ENCODE measurements around the gene MAPK9. TPM values are rescaled to one million over a fixed set of nuclear protein-coding genes. Genes with fewer than 3 reads are reported as not detected.
A peak's percentile ranks its signal among the peaks of the same experiment; 100 is the strongest.
"Not testable (repeated sequence)": the region's sequence is repeated elsewhere in the genome, so short reads cannot be mapped to it uniquely, and the experiment has no call there.

Gene MAPK9
- total and polyA plus RNA-seq, 7 experiments from 2014 or later, result 14.7 to 41.4 (median 30.4) TPM

DNA sequence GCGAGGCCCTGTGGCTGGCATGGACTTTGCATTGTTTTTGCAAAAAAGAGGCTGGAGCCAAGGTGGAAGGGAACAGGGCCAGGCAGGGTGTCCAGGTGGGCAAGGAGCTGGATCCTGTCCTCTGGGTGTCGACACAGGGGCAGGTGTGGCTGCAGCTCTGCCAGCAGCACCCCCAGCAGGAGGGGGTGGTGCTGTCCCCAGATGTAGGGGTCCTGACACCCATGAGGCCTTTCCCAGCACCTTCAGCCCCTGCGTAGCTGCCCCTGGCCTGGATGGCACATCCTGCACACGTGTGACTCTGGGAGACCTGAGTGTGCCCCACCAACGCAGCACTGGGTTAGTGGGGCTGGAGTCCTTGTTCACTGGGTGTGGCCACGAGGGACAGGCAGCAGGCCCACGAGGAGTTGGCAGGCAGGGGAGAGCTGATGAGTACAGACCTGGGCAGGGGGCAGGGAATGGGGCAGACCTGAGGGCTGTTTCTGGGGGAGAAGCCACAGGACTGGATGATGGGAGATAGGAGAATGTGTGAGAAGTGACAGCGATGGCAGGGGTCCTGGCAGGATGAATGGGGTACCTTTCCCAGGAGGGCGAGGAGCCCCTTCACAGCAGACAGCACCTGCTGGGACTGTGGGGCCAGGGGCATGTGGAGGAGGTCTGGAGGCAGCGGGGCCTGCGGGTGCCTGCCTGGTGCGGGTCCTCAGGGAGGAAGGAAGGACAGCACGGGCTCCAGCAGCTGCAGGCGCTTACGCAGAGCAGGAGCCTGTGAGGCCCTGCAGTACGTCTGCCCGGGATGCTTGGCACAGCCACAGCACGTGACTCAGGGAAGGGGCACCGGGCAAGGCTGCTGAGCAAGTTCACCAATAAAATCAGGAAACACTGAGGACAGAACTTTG, 79.3 kb downstream of the MAPK9 start:
- Mint-ChIP-seq H3K4me3 (no peak overlapping the region), H3K4me1 (peaks cover 5 to 14% (median 7%) of the 10 kb centered on the region in 7 donors), H3K27ac (no peak overlapping the region), H3K9me3 (peaks cover 0 to 31% (median 12%) of the 10 kb centered on the region in 11 donors), H3K27me3 (peaks cover 20 to 34% (median 30%) of the 10 kb centered on the region in 5 donors), H3K36me3 (peaks cover 0 to 3% (median 0%) of the 10 kb centered on the region in 5 donors)
- no peak overlapping the region for H3K27ac ChIP-seq (ENCODE audit: low read depth, low read length)
- peaks cover 0 to 27% (median 0%) of the 10 kb centered on the region in 3 experiments for H3K9me3 ChIP-seq (ENCODE audit: control insufficient read depth in 2 of 3, low read length in 3 of 3)
- DNase-seq (no peak), ATAC-seq (no peak)
- POLR2A ChIA-PET, result no interaction called here
- peaks cover 0 to 7% of the 10 kb centered on the region in 2 donors for H3K27me3 ChIP-seq (ENCODE audit: control insufficient read depth in 2 of 2, insufficient read depth in 2 of 2, low read length in 2 of 2)
- H3K4me1 ChIP-seq (ENCODE audit: control insufficient read depth in 2 of 2, insufficient read depth in 2 of 2, low read length in 2 of 2), result no peaks in the 10 kb centered on the region
- CTCF ChIA-PET, result interaction anchor here (0.6 kb wide), 1 partner anchor 103 kb away, joined by 4 read pairs; no protein-coding TSS in a partner anchor
- H3K36me3 ChIP-seq (ENCODE audit: control insufficient read depth in 2 of 3, insufficient read depth in 3 of 3, low read length in 3 of 3), result no peaks in the 10 kb centered on the region
- H3K4me3 ChIP-seq (ENCODE audit: low read length), result no peak overlapping the region
- intact Hi-C loops (cut with micrococcal nuclease), result no loop called here

DNA sequence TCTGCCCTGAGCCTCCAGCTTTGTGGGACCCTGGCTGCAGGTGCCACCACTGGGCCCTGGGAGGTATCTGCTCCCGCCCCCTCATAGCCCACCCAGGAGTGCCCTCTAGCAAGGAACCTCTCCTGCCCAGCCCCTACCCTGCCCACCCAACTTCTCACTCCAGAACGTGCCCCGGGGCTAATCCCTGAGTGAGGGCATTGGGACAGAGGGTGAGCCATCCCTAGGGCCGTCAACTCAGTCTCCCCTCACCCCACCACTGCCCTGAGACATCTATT, 80.2 kb downstream of the MAPK9 start:
- intact Hi-C loops (cut with micrococcal nuclease), result no loop called here
- no peak for DNase-seq
- Histone ChIP-seq H3K36me3 (ENCODE audit: control insufficient read depth in 2 of 3, insufficient read depth in 3 of 3, low read length in 3 of 3) (no peaks in the 10 kb centered on the region), H3K4me1 (ENCODE audit: control insufficient read depth in 2 of 2, insufficient read depth in 2 of 2, low read length in 2 of 2) (no peaks in the 10 kb centered on the region), H3K4me3 (ENCODE audit: low read length) (no peak overlapping the region), H3K27me3 (ENCODE audit: control insufficient read depth in 2 of 2, insufficient read depth in 2 of 2, low read length in 2 of 2) (peaks cover 0 to 7% of the 10 kb centered on the region in 2 donors), H3K27ac (ENCODE audit: low read depth, low read length) (no peak overlapping the region), H3K9me3 (ENCODE audit: control insufficient read depth in 2 of 3, low read length in 3 of 3) (peaks cover 0 to 23% (median 0%) of the 10 kb centered on the region in 3 experiments)
- Mint-ChIP-seq H3K9me3 (peaks cover 0 to 25% (median 12%) of the 10 kb centered on the region in 11 donors), H3K27ac (no peak overlapping the region), H3K4me3 (no peak overlapping the region), H3K27me3 (peaks cover 26 to 40% (median 35%) of the 10 kb centered on the region in 5 donors), H3K4me1 (peaks cover 5 to 14% (median 9%) of the 10 kb centered on the region in 7 donors), H3K36me3 (peaks cover 0 to 3% (median 0%) of the 10 kb centered on the region in 5 donors)
- ChIA-PET CTCF (interaction anchor here (0.6 kb wide), 1 partner anchor 104 kb away, joined by 4 read pairs; no protein-coding TSS in a partner anchor), POLR2A (no interaction called here)
- ATAC-seq, result no peak

DNA sequence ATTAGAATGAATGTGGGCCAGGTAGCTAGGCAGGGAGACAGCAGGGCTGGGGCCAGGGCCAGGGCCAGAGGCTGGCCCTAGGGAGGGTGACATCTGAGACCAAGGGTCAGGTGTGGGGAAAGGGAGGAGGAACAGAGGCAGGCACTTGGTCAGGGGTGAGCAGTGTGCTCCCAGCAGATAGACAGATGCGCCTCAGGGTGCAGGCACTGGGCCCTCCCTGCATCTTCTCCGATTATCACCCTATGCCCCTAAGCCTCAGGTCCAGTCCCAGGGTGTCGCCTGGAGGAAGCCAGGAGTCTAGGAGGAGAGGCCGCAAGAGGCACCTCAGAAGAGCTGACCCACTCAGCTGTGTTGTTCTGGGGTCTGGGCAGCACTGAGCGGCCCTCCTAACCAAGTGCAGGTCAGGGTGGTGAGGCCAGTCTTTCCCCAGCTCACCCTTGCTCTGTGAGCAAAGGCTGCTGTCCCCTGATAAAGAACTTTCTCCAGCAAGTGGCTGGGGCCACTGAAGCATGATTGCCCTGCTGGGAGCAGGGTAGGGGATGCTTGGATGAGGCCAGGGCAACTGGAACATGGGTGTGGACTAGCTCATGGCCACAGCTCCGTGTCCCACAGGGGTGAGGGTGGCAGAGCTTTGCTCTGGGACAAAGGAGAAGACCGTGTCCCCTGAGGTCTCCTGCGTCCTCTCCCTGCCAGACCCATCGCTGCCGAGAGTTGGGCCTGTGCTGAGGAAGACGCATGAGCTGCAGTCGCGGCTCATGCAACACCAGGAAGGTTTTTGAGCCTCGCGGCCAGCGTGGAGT, 80.7 kb downstream of the MAPK9 start:
- ChIA-PET POLR2A (no interaction called here), CTCF (no interaction called here)
- H3K9me3 Mint-ChIP-seq, result peaks cover 0 to 22% (median 11%) of the 10 kb centered on the region in 11 donors
- H3K4me1 Mint-ChIP-seq, result peaks cover 5 to 14% (median 9%) of the 10 kb centered on the region in 7 donors
- H3K4me1 ChIP-seq (ENCODE audit: control insufficient read depth in 2 of 2, insufficient read depth in 2 of 2, low read length in 2 of 2), result no peaks in the 10 kb centered on the region
- H3K27me3 ChIP-seq (ENCODE audit: control insufficient read depth in 2 of 2, insufficient read depth in 2 of 2, low read length in 2 of 2), result peaks cover 0 to 7% of the 10 kb centered on the region in 2 donors
- H3K4me3 Mint-ChIP-seq, result peak overlapping the region in 1 of 10 donors; percentile 20
- H3K36me3 Mint-ChIP-seq, result peaks cover 0 to 3% (median 0%) of the 10 kb centered on the region in 5 donors
- no peaks in the 10 kb centered on the region for H3K36me3 ChIP-seq (ENCODE audit: control insufficient read depth in 2 of 3, insufficient read depth in 3 of 3, low read length in 3 of 3)
- DNase-seq (no peak), ATAC-seq (no peak)
- peaks cover 0 to 17% (median 0%) of the 10 kb centered on the region in 3 experiments for H3K9me3 ChIP-seq (ENCODE audit: control insufficient read depth in 2 of 3, low read length in 3 of 3)
- intact Hi-C loops (cut with micrococcal nuclease), result no loop called here
- H3K27ac ChIP-seq (ENCODE audit: low read depth, low read length), result no peak overlapping the region
- H3K27me3 Mint-ChIP-seq, result peaks cover 30 to 43% (median 38%) of the 10 kb centered on the region in 5 donors
- H3K27ac Mint-ChIP-seq, result no peak overlapping the region
- H3K4me3 ChIP-seq (ENCODE audit: low read length), result no peak overlapping the region

DNA sequence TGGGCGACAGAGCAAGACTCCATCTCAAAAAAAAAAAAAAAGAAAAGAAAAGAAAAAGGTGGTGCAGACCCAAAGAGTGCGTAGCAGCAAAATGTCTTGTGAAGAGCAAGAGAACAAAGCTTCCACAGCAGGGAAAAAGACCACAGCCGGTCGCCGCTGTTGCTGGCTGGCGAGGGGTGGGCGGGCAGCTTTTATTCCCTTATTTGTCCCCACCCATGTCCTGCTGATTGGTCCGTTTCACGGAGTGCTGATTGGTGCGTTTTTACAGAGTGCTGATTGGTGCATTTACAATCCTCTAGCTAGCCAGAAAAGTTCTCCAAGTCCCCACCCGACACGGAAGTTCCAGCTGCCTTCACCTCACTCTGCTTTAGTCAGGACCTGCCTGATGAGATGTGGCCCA, 81.8 kb downstream of the MAPK9 start:
- H3K27me3 Mint-ChIP-seq, result peaks cover 34 to 52% (median 42%) of the 10 kb centered on the region in 5 donors

DNA sequence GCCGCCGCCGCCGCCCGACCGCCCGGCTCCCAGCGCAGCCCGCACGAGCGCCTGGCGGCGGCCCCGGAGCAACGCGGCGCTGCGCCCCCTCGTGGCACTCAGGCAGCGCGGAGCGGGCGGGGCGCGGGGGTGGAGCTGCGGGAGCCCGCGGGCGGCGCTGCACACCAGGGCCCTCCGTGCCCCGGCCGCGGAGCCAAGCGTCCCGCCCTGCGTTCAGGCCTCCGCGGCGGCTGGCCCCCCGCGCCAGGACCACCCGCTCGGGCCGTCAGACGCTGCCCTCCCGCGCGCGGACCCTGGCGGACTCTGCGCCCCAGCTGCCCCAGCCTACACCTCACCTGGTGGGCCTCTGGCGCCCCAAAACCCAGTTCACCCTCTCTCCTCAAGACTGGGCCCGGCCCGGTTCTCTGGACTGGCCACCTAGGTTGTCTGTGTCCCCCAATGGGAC, 82.7 kb downstream of the MAPK9 start, which contains the start of gene RASGEF1C:
TSS of gene RASGEF1C (minus strand) at position 75 of the 445 bp plus-strand sequence. CDS start 71,159 bp downstream, outside the sequence.
- DNase-seq, result peak; percentile 26 to 82 (median 56)
- H3K9me3 Mint-ChIP-seq, result peaks cover 0 to 10% (median 6%) of the 10 kb centered on the region in 11 donors
- intact Hi-C loops (cut with micrococcal nuclease), result loop anchor here in 1 of 2 donors (10.0 kb wide), 1 partner anchor 84 kb away; no protein-coding TSS in a partner anchor
- Histone ChIP-seq H3K4me1 (ENCODE audit: control insufficient read depth in 2 of 2, insufficient read depth in 2 of 2, low read length in 2 of 2) (no peaks in the 10 kb centered on the region), H3K36me3 (ENCODE audit: control insufficient read depth in 2 of 3, insufficient read depth in 3 of 3, low read length in 3 of 3) (no peaks in the 10 kb centered on the region), H3K27ac (ENCODE audit: low read depth, low read length) (no peak within 1 kb of the TSS), H3K9me3 (ENCODE audit: control insufficient read depth in 2 of 3, low read length in 3 of 3) (no peaks in the 10 kb centered on the region), H3K4me3 (ENCODE audit: low read length) (no peak within 1 kb of the TSS), H3K27me3 (ENCODE audit: control insufficient read depth in 2 of 2, insufficient read depth in 2 of 2, low read length in 2 of 2) (peaks cover 0 to 7% of the 10 kb centered on the region in 2 donors)
- ChIA-PET CTCF (no interaction called here), POLR2A (no interaction called here)
- peak within 1 kb of the TSS; percentile 46 to 87 (median 62) for H3K4me3 Mint-ChIP-seq
- peak within 1 kb of the TSS in 1 of 9 donors; percentile 52 for H3K27ac Mint-ChIP-seq
- H3K36me3 Mint-ChIP-seq, result peaks cover 0 to 3% (median 0%) of the 10 kb centered on the region in 5 donors
- peaks cover 34 to 61% (median 48%) of the 10 kb centered on the region in 5 donors for H3K27me3 Mint-ChIP-seq
- ATAC-seq, result peak; percentile 94
- peaks cover 5 to 14% (median 9%) of the 10 kb centered on the region in 7 donors for H3K4me1 Mint-ChIP-seq

More for the DNA sequence above, 81.8 kb downstream of the MAPK9 start:
- H3K9me3 ChIP-seq (ENCODE audit: control insufficient read depth in 2 of 3, low read length in 3 of 3); H3K4me3 ChIP-seq (ENCODE audit: low read length); intact Hi-C loops (cut with micrococcal nuclease); H3K27ac ChIP-seq (ENCODE audit: low read depth, low read length); POLR2A ChIA-PET; H3K36me3 Mint-ChIP-seq; H3K27me3 ChIP-seq (ENCODE audit: control insufficient read depth in 2 of 2, insufficient read depth in 2 of 2, low read length in 2 of 2); H3K36me3 ChIP-seq (ENCODE audit: control insufficient read depth in 2 of 3, insufficient read depth in 3 of 3, low read length in 3 of 3); ATAC-seq; DNase-seq; H3K27ac Mint-ChIP-seq; CTCF ChIA-PET; H3K4me1 ChIP-seq (ENCODE audit: control insufficient read depth in 2 of 2, insufficient read depth in 2 of 2, low read length in 2 of 2): not testable (repeated sequence)
- peak overlapping the region in 7 of 10 donors; percentile 16 to 63 (median 51) for H3K4me3 Mint-ChIP-seq
- H3K4me1 Mint-ChIP-seq, result peaks cover 5 to 14% (median 9%) of the 10 kb centered on the region in 7 donors
- H3K9me3 Mint-ChIP-seq, result peaks cover 0 to 11% (median 7%) of the 10 kb centered on the region in 11 donors

DNA sequence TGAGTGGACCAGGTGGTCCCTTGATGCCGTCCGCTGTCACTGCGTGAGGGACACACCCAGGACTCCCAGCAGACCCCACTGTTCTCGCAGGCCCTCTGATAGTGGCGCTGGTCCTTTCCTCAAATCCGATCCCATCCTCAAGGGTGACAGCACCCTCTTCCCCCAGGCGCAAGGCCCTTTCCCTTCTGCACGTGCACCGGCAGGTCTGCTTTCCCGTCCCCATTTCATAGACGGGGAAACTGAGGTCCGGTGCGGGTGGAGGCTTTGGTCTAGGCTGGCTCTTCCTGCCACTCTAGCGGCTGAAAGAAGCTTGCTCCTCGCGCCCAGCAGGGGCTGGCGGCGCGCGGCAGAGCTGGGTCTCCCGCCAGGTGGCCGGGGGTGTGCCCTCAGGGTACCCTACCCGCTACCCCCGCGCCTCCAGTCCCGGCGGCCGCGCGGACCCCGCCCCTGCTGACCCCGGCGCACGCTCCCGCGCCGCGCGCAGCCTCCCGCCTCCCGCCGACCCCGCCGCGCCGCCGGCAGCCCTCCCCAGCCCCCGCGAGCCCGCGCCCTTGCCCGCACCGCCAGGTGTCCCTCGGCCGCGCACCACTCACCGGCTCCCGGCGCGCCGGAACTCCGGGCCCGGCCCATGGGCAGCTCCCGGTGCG, 83.3 kb downstream of the MAPK9 start:
- ChIA-PET CTCF (no interaction called here), POLR2A (no interaction called here)
- Mint-ChIP-seq H3K36me3 (peaks cover 0 to 3% (median 0%) of the 10 kb centered on the region in 5 donors), H3K27me3 (peaks cover 34 to 65% (median 50%) of the 10 kb centered on the region in 5 donors), H3K4me3 (peak overlapping the region; percentile 38 to 87 (median 58)), H3K4me1 (peaks cover 5 to 14% (median 9%) of the 10 kb centered on the region in 7 donors), H3K9me3 (peaks cover 0 to 4% (median under 1%) of the 10 kb centered on the region in 11 donors), H3K27ac (no peak overlapping the region)
- peak; percentile 17 for ATAC-seq
- intact Hi-C loops (cut with micrococcal nuclease), result loop anchor here in 1 of 2 donors (10.0 kb wide), 1 partner anchor 84 kb away; no protein-coding TSS in a partner anchor
- Histone ChIP-seq H3K4me1 (ENCODE audit: control insufficient read depth in 2 of 2, insufficient read depth in 2 of 2, low read length in 2 of 2) (no peaks in the 10 kb centered on the region), H3K9me3 (ENCODE audit: control insufficient read depth in 2 of 3, low read length in 3 of 3) (no peaks in the 10 kb centered on the region), H3K36me3 (ENCODE audit: control insufficient read depth in 2 of 3, insufficient read depth in 3 of 3, low read length in 3 of 3) (no peaks in the 10 kb centered on the region), H3K27me3 (ENCODE audit: control insufficient read depth in 2 of 2, insufficient read depth in 2 of 2, low read length in 2 of 2) (peaks cover 0 to 7% of the 10 kb centered on the region in 2 donors), H3K27ac (ENCODE audit: low read depth, low read length) (no peak overlapping the region), H3K4me3 (ENCODE audit: low read length) (no peak overlapping the region)
- DNase-seq, result peak in 1 of 9 donors; percentile 7

All from naive thymus-derived CD4-positive, alpha-beta T cell (primary cell).